Upper lobe of left lung (tissue), 4 donors: ENCODE measurements around the gene IPCEF1.

Experiments used
- POLR2A ChIP-seq, 4 donors: fragments of 450-650 bp; IDR thresholded peaks; one replicate each; pipeline ENCODE4 v1.5.1; 2016 to 2017; ENCODE audit warnings: antibody characterized with exemption in 4 of 4, mild to moderate bottlenecking in 2 of 4
- TF ChIP-seq, protein P1 (sequence below), 6 experiments: fragments of 450-650 bp in 4 of 6; fragments of 200-600 bp in 2 of 6; sonication (generic) in 2 of 6; IDR thresholded peaks; one replicate each; pipeline ENCODE4 v1.5.1; 2016 to 2019; ENCODE audit warnings: antibody characterized with exemption in 6 of 6

DNA sequence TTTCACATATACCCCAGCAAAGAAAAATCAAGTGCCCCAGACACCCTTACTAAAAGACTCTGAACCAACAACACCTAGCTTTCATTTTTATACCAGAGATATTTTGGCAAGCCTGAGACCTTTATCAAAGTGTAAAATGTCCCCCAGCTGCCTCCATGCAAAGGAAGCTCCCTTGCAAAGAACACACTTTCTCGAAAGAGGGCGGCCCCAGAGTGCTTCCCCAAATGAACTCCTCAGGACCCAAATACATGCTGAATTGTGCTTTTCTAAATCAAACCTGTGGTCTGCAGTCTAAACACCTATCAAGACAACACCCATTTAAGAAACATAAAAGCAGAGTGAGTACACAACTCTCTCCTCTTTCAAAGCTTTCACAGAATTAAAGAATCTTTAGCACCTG lies 490 bp downstream of the IPCEF1 start:
- no peak for TF ChIP-seq POLR2A (IDR thresholded peaks at IDR 0.05)
- TF ChIP-seq, protein P1, sequence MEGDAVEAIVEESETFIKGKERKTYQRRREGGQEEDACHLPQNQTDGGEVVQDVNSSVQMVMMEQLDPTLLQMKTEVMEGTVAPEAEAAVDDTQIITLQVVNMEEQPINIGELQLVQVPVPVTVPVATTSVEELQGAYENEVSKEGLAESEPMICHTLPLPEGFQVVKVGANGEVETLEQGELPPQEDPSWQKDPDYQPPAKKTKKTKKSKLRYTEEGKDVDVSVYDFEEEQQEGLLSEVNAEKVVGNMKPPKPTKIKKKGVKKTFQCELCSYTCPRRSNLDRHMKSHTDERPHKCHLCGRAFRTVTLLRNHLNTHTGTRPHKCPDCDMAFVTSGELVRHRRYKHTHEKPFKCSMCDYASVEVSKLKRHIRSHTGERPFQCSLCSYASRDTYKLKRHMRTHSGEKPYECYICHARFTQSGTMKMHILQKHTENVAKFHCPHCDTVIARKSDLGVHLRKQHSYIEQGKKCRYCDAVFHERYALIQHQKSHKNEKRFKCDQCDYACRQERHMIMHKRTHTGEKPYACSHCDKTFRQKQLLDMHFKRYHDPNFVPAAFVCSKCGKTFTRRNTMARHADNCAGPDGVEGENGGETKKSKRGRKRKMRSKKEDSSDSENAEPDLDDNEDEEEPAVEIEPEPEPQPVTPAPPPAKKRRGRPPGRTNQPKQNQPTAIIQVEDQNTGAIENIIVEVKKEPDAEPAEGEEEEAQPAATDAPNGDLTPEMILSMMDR (IDR thresholded peaks at IDR 0.05): no peak
